GM21423 (cell line): ENCODE data around the gene LRP3.
"Not testable (repeated sequence)": the region's sequence is repeated elsewhere in the genome, so short reads cannot be mapped to it uniquely, and the experiment has no call there.

Source experiments
- ATAC-seq: cut with Tn5 transposase; IDR thresholded peaks from one replicate; pipeline ENCODE4 v1.9.1; 2021; ENCODE audit warnings: mild to moderate bottlenecking, moderate library complexity; ENCODE audit not compliant: unreplicated experiment

LRP3 gene

DNA sequence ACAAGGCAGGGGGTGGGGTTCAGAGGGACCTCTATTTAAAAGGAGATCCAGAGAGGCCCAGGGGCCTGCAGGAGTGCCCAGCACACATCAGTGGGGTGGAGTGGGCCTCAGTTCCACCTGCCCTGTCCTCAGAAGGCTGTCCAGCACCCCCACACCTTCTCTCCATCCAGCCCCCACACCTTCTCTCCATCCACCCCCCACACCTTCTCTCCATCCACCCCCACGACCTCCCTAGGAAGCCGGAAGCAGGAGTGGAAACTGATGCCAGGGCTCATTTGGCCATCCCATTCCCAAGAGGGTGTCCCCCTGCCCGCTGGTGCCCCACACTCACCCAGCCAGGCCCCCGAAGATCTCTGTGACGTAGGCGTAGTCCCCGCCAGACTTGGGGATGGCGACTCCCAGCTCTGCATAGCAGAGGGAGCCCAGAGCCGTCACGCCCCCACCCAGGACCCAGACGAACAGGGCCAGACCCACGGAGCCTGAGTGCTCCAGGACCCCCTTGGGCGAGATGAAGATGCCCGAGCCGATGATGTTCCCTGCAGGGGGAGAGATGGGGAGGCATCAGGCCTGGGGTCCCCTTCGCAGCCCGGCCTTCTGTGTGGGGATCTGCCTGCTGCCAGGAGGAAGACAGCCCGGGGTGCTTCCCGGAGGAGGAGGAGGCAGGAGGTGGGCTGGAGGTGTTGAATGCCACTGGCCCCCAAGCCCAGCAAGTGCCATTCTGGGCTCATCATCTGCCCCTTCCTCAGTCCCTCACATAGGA is 21.5 kb downstream of the LRP3 start:
- ATAC-seq = no peak

- no peak for ATAC-seq
Observed at GRCh38 chr19:33216198-33216830, 22.2 kb downstream of the LRP3 start.

DNA sequence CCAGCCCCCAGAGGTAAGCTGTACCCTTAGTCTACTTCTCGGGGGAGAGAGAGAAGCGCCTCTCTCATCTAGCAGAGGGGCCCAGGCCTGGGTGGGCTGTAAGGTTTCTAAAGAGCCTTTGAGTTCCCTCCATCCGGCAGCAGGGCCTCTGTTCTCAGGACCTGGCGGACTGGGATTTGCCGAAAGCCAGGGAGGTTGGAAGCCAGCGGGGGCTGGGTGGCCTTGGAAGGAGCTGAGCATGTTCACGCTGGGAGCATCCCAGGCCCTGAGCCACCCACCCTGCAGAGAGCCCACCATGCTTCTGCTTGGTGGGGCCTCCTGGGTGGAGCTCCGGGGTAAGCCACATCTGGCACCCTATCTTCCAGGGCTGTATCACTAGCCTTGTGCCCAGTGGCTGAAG is 23.8 kb downstream of the LRP3 start:
- ATAC-seq = no peak

GRCh38 chr19:33219261-33219815 is 25.2 kb downstream of the LRP3 start:
- no peak for ATAC-seq

- no peak for ATAC-seq
Observed at GRCh38 chr19:33220115-33220514, 26.0 kb downstream of the LRP3 start.

DNA sequence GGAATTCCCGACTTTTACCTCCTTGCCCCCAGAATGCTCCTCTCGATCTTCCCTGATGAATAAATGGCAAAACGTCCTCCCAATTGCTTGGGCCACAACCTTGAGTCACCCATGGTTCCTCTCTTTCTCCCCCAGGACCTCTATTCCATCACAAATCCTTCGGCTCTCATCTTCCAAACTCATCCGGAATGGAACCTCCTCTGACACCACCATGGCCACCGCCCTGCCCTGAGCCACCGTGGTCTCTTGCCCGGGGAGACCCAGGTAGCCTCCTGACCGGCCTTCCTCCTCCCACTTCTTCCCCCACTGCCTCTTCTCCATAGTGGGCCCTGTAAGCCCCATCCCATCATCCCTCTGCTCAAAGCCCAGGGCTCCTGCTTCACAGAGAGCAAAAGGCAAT is 26.6 kb downstream of the LRP3 start:
- no peak for ATAC-seq

DNA sequence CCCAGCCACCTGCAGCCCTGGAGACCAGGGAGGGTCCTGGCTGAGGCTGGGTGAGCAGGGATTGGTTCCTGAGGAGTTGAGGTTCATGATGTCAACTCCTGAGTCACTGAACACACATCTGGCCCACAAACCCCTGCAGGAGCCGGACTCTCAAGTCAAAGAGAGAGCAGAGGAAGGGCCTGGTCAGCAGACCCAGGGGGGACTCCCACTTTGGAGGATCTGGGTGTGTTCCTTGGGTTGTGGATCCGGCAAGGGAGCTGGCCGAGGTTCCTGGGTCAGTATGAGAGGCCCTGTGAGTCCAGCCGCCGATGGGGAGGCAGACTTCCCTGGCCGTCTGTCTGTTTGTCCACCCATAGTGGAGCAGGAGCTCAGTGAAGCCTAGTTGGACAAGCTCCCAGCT is 27.5 kb downstream of the LRP3 start:
- no peak for ATAC-seq

DNA sequence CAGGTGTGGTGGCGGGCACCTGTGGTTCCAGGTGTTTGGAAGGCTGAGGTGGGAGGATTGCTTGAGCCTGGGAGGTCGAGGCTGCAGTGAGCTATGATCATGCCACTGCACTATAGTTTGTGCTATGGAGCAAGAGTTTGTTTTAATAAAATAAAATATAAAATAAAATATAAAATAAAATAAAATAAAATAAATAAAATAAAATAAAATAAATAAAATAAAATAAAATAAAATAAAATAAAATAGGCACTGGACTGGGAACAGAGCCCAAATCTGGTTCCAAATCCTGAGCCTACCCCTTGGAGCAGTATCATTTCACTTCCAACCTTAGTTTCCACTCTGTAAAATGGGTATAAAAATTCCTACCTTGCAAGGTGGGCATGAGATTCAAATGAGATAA is 28.1 kb downstream of the LRP3 start:
- ATAC-seq = not testable (repeated sequence)

GRCh38 chr19:33224694-33225457 is 30.7 kb downstream of the LRP3 start:
- ATAC-seq = no peak

- no peak for ATAC-seq
Observed at GRCh38 chr19:33225458-33225926, 31.4 kb downstream of the LRP3 start, which contains the start of gene SLC7A10. SLC7A10 (minus strand) TSS chr19:33225850; CDS start chr19:33225703, 147 bp downstream.

DNA sequence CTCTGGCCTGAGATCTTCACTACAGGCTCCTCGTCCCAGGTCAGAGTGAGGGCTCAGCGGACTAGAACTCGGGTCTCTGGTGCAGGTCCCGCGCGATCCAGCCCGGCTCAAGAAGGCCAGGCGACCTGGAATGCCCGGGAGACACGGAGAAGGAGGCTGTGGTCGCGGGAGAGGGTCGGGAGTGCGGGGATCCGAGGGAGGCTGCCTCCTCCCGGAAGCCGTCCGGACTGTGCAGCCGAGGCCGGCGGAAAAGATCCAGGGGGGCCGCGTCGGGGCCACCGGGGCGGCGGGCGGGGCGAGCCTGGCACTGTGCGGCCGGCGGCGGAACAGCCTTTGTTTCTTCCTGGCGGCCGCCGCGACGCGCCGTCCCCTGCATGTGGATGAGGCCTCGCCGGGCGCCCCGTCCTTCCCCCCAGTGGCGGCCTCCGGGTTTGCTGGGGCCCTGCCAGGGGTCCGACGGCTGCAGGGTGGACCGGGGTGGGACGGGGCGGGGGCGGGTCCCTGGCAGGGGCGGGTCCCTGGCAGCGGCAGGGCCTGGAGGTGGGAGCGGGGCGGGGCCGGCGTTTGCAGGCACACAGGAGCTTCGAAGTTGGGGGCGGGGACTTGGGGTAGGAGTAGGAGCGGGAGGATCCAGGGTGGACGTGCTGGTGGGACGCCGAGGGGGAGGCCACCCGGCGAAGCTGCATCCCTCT is 32.6 kb downstream of the LRP3 start:
- no peak for ATAC-seq

DNA sequence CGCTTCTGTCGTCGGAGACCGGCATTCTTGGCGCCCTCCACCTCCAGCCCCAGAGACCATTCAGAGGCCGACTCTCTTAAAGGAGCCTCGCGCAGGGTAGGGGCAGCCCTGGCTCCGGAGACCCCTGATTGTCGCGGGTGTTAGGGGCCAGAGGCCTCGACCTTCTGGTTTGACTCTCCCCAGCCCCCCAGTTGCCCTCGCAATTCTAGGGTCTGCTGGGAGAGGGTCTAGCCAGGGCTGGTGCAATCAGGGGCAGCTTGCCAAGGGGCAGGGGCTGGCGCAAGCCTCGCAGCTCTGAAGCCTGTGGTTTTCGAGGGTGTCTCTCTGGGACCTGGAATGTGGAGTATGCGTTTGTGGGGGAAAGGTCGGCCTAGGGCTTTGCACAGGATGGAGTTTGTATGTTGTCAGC is 33.1 kb downstream of the LRP3 start:
- ATAC-seq = no peak

- no peak for ATAC-seq
Observed at GRCh38 chr19:33227870-33228599, 33.9 kb downstream of the LRP3 start.

DNA sequence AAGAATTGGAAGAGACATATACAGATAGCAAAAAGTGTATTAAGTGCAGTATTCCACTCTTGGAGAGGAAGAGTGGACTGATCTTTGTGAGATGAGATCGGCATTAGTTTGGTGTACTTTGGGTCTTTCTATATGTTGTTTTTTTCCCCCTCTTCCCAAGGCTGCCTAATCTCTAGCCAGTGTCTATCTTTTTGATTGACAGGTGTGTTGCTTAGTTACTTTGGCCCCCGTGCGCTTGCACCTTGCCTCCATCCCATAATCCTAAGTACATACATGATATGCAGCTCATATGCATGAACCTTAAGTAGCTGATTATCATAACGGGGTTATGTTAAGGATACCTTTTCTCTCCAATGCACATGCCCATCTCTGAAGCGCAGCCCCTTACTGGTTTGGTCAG is 35.8 kb downstream of the LRP3 start:
- ATAC-seq = no peak

DNA sequence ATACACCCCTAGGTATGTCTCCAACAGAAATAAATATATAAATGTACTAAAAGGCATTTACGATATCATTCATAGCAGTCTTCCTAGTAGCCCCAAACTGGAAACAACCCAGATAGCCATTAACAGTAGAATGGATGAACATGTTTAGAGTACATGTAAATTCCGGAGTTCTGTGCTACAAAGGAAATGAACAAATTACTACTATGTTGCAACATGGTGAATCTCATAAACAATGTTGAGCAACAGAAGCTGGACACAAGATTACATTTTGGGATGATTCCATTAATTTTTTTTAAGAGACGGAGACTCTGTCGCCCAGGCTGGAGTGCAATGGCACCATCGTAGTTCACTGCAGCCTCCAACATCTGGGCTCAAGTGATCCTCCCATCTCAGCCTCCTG is 37.4 kb downstream of the LRP3 start:
- ATAC-seq = no peak

DNA sequence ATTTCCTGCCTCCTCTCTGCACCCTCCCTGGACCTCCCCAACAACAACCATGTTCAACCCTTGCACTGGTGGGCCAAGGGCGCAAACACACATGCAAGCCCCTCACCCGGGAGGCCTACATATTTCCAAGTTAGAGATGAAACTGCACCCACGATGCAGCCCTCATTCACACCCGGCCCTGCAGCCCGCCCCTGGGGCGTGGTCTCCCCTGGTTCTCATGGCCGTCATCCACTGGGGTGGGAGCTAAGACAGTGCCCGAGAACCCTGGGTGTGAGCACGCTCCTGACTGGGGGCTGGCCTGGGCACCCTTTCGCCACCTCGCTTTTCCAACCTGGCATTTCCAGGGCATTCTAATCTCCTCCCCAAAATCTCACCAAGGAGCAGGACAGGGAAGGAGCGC is 38.5 kb downstream of the LRP3 start:
- ATAC-seq = no peak

DNA sequence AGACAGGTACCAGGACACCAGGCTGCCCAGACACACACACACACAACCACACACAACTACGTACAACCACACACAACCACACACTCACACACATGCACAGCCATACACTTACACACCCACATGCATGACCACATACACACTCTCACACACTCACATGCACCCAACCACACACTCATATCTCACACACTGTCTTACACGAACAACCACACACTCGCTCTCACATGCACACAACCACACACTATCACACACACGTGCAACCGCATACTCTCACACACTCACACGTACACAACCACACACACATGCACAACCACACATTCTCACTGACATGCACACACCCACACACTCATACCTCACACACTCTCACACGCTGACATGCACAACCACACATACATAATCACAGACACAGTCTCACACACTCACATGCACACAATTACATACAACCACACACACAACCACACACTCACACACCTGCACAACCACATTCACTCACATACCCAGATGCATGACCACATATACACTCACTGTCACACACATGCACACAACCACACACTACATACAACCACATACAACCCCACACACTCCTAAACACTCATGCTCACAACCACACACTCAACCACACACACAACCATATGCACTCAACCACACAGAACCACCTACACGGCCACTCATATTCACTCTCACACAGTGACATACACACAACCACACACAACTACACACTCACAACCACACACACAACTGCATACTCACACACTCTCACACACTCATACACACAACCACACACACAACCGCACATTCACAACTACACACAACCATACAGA is 39.1 kb downstream of the LRP3 start:
- no peak for ATAC-seq

GRCh38 chr19:33234092-33234491 is 40.0 kb downstream of the LRP3 start:
- ATAC-seq = no peak

DNA sequence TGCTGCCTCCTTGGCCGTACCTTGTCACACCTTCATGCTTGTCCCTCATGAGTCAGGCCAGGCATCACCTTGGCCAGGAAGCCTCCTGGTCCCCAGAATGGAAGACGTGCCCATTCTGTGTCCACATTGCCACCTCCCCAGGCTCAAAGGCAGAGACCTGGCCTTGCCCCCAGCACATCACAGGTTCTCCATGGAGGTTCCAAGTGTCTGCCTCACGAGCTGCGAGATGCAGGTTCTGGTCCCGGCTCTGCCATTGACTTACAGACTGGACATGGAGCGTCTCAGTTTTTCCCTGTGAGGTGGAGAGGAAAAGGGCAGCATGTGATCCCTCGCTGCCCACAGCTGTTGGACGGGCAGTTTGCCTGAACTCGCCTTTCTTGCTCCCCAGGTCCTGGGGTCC is 40.6 kb downstream of the LRP3 start:
- no peak for ATAC-seq
